Measurements from ENCODE around the gene KBTBD12.

Gene KBTBD12

DNA sequence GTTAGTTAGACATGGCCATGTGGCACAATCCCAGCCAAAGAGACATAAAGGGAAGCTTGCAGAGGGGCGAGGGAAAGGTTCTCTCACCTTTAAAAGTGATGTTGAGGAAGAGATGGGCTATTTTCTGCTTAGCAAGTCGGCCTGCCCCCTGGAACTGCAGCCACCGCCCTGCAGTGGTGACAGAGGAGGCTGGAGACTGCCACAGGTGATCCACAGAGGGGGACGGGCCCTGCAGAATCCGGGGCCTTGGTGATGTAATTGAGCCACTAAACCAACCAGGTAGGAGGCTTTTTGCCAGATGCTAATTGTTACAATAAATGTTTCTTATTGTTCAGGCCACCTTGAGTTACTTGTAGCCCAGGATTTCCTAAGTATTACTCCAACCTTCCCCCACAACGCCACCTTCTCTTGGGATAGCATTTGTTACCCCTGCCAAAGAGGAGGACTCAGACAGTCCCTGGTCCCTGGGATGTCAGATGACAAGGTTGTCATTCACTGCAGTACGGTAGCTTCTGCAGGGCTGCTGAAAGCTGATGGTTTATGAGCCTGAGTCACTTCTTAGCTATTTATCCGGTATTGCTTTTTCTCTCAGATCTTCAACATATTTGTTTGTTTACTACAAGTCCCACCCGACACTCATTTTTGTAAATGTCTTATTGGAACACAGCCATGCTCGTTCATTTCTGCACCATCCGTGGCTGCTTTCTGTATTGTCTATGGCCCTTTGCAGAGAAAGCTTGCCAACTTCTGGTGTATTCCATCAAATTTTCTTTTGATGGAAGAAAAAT, 73.9 kb downstream of the KBTBD12 start:
- no peak for DNase-seq (ENCODE audit: low spot score)

DNA sequence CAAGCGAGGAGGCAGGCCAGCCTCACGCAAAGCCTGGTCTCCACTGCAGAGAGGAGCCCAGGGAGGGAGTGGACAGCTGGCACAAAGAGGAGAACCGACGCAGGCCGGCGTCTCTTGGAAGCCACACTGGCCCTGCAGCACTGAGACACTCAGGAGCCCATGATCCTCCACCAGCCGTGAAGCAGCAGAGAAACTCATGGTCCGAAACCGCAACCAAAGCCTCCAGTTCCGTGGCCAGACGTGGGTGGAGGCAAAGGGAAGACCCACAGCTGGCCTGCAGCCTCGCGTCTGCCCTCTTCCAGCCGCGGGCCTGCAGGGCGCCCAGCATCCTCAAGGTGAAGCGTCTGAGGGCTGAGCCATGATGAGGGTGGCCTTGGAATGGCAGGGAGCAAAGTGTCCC, 75.0 kb downstream of the KBTBD12 start:
- TF ChIP-seq, protein P1, sequence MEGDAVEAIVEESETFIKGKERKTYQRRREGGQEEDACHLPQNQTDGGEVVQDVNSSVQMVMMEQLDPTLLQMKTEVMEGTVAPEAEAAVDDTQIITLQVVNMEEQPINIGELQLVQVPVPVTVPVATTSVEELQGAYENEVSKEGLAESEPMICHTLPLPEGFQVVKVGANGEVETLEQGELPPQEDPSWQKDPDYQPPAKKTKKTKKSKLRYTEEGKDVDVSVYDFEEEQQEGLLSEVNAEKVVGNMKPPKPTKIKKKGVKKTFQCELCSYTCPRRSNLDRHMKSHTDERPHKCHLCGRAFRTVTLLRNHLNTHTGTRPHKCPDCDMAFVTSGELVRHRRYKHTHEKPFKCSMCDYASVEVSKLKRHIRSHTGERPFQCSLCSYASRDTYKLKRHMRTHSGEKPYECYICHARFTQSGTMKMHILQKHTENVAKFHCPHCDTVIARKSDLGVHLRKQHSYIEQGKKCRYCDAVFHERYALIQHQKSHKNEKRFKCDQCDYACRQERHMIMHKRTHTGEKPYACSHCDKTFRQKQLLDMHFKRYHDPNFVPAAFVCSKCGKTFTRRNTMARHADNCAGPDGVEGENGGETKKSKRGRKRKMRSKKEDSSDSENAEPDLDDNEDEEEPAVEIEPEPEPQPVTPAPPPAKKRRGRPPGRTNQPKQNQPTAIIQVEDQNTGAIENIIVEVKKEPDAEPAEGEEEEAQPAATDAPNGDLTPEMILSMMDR (IDR thresholded peaks at IDR 0.05; ENCODE audit: extremely low read depth, missing control alignments), result no peak
- DNase-seq (ENCODE audit: low spot score), result no peak

More for the DNA sequence above, 73.9 kb downstream of the KBTBD12 start:
- TF ChIP-seq, protein P1 (IDR thresholded peaks at IDR 0.05; ENCODE audit: extremely low read depth, missing control alignments), result no peak

GRCh38 chr3:127990461-127990860, 75.4 kb downstream of the KBTBD12 start:
- TF ChIP-seq, protein P1 (IDR thresholded peaks at IDR 0.05; ENCODE audit: extremely low read depth, missing control alignments), result no peak
- DNase-seq (ENCODE audit: low spot score), result no peak

DNA sequence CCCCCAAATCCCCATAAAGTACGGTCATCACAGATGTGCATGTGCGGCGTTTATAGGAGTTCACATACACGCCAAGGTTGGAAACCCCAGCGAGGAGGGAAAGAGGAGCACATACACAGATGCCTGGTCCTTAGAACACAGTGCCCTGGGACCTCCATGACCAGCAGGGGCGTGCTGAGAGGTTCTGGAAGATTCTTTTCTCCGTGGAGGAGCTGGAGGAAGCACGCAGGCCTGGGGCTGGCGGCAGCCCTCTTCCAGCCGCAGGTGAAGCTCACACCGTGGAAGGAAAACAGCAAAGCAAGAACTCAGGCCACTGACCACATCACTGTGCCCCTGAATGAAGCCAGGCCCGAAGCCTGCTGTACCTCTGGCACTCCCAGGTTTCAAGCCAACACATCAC, 76.2 kb downstream of the KBTBD12 start:
- TF ChIP-seq, protein P1 (IDR thresholded peaks at IDR 0.05; ENCODE audit: extremely low read depth, missing control alignments), result no peak
- no peak for DNase-seq (ENCODE audit: low spot score)

GRCh38 chr3:127991681-127992080, 76.6 kb downstream of the KBTBD12 start:
- no peak for DNase-seq (ENCODE audit: low spot score)
- TF ChIP-seq, protein P1 (IDR thresholded peaks at IDR 0.05; ENCODE audit: extremely low read depth, missing control alignments), result no peak

DNA sequence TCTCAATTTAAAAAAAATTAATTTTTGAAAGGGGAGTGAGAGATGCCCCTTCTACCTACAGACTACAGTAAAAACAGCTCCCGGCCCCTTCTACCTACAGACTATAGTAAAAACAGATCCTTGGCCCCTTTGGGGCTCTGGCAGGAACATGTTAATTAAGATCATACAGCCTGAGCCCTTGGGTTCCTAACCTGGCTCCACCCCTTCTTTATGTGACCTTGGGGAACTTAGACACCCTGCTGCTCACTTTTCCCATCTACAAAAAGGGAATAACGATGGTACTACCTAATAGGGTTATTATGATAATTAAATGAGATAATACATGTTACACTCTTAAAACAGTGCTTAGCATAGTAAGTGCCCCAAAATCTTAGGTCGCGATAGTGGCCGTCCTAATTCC, 77.1 kb downstream of the KBTBD12 start:
- DNase-seq (ENCODE audit: low spot score), result no peak
- TF ChIP-seq, protein P1 (IDR thresholded peaks at IDR 0.05; ENCODE audit: extremely low read depth, missing control alignments), result no peak

DNA sequence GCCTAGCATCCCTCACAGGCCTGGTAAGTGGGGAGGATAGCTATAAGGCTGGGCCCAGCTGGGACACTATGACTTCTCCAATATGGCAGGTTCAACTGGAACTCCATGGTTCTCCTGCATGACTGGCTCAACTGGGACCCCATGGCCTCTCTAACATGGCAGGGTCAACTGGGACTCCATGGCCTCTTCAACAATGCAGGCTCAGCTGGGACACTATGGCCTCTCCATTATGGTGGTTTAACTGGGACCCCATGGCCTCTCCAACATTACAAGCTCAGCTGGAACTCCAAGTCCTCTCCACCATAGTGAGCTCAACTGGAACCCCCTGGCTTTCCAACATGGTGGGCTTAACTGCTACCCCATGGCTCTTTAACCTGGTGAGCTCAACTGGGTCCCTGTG, 79.0 kb downstream of the KBTBD12 start:
- DNase-seq (ENCODE audit: low spot score), result no peak
- TF ChIP-seq, protein P1 (IDR thresholded peaks at IDR 0.05; ENCODE audit: extremely low read depth, missing control alignments), result no peak
